Kidney epithelial cell (primary cell): ENCODE measurements around the gene STXBP4. TPM values are rescaled to one million over a fixed set of nuclear protein-coding genes. Genes with fewer than 3 reads are reported as not detected.

Source experiments
- DNase-seq: peaks from one replicate; pipeline ENCODE4 v3.0.0-alpha.2; 2010; ENCODE audit warnings: low read depth
- H3K27me3 ChIP-seq: 2 replicates; pipeline ENCODE4 v1.6.0; 2011; ENCODE audit warnings: low read length; ENCODE audit not compliant: control insufficient read depth, insufficient read depth
- H3K36me3 ChIP-seq: 2 replicates; pipeline ENCODE4 v1.5.1; 2011; ENCODE audit warnings: low read length; ENCODE audit not compliant: control insufficient read depth, insufficient read depth
- H3K4me3 ChIP-seq: 2 replicates; pipeline ENCODE4 v1.5.1; 2011; ENCODE audit warnings: low read depth, mild to moderate bottlenecking, control low read depth, low read length
- total RNA-seq: library from RNA; depleted of rRNA; stranded (reverse); fragments of >200 nt; gene quantifications from 2 replicates; pipeline ENCODE4 v1.2.3, GENCODE V29; 2015
- TF ChIP-seq, protein P1 (sequence below): IDR thresholded peaks from 2 replicates; pipeline ENCODE4 v1.5.1; 2011; ENCODE audit warnings: mild to moderate bottlenecking, moderate library complexity, low read length, control low read depth, inconsistent platforms; ENCODE audit not compliant: insufficient read depth, poor library complexity, severe bottlenecking

STXBP4 gene
- total RNA-seq, 1 donor from 2014 or later = 40.1 TPM

DNA sequence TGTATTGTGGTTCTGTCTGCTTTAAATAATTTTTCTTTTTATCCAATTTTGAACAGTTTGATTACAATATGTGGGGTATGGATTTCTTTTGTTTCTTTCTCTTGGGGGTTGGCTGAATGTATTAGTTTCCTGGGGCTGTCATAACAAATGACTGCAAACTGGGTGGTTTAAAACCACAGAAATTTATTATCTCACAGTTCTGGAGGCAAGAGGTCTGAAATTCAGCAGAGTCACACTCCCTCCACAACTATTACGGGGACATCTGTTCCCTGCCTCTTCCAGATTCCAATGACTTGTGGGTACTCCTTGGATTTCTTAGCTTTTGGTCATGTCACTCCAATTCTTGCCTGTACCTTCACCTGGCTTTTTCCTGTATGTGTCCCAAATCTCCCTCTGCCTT lies 23.8 kb upstream of the STXBP4 start:
- TF ChIP-seq, protein P1, sequence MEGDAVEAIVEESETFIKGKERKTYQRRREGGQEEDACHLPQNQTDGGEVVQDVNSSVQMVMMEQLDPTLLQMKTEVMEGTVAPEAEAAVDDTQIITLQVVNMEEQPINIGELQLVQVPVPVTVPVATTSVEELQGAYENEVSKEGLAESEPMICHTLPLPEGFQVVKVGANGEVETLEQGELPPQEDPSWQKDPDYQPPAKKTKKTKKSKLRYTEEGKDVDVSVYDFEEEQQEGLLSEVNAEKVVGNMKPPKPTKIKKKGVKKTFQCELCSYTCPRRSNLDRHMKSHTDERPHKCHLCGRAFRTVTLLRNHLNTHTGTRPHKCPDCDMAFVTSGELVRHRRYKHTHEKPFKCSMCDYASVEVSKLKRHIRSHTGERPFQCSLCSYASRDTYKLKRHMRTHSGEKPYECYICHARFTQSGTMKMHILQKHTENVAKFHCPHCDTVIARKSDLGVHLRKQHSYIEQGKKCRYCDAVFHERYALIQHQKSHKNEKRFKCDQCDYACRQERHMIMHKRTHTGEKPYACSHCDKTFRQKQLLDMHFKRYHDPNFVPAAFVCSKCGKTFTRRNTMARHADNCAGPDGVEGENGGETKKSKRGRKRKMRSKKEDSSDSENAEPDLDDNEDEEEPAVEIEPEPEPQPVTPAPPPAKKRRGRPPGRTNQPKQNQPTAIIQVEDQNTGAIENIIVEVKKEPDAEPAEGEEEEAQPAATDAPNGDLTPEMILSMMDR = no peak
- H3K36me3 ChIP-seq = peaks cover 2% of the 10 kb centered on the region
- no peak overlapping the region for H3K4me3 ChIP-seq
- H3K27me3 ChIP-seq = no peaks in the 10 kb centered on the region
- DNase-seq = no peak

DNA sequence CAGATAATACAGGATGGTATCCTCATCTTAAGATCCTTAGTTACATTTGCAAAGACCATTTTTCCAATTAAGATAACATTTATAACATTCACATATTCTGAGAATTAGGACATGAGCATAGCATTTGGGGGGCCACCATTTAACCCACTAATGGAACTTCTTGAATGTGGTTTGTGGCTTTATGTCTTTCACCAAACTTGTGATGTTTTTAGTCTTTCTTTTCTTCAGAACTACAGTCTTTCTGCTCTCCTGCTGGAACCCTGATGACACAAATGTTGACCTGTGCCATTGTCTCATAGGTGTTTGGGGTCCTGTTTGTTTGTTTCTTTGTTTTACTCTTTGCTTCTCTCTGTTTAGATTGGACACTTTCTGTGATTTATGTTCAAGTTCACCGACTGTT lies 23.3 kb upstream of the STXBP4 start:
- no peak overlapping the region for H3K4me3 ChIP-seq
- TF ChIP-seq, protein P1 = no peak
- H3K36me3 ChIP-seq = peaks cover 2% of the 10 kb centered on the region
- no peak for DNase-seq
- no peaks in the 10 kb centered on the region for H3K27me3 ChIP-seq

DNA sequence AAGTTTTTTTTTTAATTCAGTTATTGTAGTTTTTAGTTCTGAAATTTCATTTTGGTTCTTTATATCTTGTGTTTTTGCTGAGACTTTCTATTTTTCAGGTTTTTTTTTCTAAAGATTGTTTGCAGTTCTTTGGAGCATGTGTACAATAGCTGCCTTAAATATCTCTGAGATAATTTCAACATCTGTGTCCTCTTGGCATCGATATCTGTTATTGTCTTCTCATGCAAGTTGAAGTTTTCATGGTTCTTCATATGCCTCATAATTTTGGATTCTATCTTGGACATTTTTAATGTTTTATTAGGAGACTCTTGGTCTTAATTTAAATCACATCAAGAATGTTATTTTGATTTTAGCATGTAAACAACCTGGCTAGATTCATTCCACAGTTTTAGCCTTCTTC lies 22.9 kb upstream of the STXBP4 start:
- Histone ChIP-seq H3K4me3 (no peak overlapping the region), H3K27me3 (no peaks in the 10 kb centered on the region), H3K36me3 (peaks cover 2% of the 10 kb centered on the region)
- no peak for DNase-seq
- TF ChIP-seq, protein P1 = no peak

DNA sequence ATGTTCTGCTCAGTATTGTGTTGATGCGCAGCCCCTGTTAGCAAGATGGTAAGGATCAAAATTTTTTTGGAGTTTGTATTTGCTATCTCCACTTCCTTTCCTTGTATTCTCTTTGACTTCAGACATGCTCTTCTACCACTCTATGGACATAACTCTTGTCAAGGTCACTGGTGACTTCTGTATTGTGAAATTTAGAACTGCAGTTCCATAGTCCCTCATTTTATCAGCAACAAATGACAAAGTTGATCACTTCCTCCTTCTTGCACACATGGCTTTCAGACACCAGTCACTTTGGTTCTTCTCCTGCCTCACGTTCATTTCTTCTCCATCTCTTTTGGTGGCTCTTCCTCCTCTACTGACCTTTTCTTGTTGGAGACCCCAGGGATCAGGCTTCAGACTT lies 21.2 kb upstream of the STXBP4 start:
- H3K27me3 ChIP-seq = no peaks in the 10 kb centered on the region
- DNase-seq = no peak
- TF ChIP-seq, protein P1 = no peak
- peaks cover 2% of the 10 kb centered on the region for H3K36me3 ChIP-seq
- no peak overlapping the region for H3K4me3 ChIP-seq

DNA sequence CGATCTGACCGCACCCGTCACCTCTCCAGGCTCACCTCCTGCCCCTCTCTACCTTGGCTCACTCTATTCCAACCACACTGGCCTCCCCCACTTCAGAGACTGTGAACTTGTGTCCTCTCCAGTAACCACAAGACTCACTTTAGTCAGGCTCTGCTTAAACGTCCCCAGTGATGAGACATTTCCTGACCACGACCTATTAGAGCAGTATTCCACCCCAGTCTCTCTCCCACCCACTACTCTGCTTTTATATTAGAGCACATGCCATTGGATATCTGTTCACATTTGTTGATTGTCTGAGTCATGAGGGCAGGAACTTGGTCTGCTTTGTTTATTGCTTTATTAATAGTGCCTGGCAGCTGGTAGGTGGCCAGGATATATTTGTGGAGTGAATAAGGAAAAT lies 20.2 kb upstream of the STXBP4 start:
- H3K27me3 ChIP-seq = no peaks in the 10 kb centered on the region
- no peak overlapping the region for H3K4me3 ChIP-seq
- peaks cover 2% of the 10 kb centered on the region for H3K36me3 ChIP-seq
- DNase-seq = peak; percentile 95
- TF ChIP-seq, protein P1 = no peak

DNA sequence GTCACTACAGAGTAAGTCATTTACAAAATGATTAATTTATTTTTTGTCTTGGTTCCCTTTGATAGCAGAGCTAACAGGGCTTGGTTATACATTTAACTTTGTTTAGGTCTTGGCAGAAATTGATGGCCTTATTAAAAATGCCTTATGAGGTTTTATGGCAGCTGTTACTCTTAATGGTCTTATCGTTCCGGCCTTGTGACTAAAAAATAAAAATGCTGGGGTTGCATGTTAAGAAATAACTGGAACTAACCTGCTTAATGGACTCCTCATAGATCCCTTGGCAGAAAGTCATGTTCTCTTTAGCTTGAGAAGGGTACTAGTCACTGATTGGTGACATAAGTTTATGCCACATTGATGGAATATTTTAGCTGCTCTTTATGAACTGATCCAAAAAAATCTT lies 18.4 kb upstream of the STXBP4 start:
- no peak for DNase-seq
- peaks cover 2% of the 10 kb centered on the region for H3K36me3 ChIP-seq
- TF ChIP-seq, protein P1 = no peak

More for the DNA sequence above, 18.4 kb upstream of the STXBP4 start:
- no peak overlapping the region for H3K4me3 ChIP-seq
- no peaks in the 10 kb centered on the region for H3K27me3 ChIP-seq
